ENCODE data around the gene TMEM165.

DNA sequence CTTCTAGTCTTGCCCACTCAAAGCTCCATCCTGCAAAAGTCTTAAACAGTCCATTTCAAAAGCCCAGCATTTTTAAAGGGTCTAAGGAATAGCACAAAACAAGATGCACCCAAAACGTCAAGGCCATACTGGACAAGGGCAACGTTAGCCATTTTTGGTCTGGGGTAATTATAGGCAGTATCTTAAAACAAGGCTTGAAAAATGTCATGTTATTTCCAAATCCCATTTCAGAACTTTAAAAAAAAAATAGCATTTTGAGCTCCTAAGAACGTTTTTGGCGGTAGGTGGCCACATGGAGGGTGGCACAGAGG is 584 bp upstream of the TMEM165 start:
- TF ChIP-seq, protein P1, sequence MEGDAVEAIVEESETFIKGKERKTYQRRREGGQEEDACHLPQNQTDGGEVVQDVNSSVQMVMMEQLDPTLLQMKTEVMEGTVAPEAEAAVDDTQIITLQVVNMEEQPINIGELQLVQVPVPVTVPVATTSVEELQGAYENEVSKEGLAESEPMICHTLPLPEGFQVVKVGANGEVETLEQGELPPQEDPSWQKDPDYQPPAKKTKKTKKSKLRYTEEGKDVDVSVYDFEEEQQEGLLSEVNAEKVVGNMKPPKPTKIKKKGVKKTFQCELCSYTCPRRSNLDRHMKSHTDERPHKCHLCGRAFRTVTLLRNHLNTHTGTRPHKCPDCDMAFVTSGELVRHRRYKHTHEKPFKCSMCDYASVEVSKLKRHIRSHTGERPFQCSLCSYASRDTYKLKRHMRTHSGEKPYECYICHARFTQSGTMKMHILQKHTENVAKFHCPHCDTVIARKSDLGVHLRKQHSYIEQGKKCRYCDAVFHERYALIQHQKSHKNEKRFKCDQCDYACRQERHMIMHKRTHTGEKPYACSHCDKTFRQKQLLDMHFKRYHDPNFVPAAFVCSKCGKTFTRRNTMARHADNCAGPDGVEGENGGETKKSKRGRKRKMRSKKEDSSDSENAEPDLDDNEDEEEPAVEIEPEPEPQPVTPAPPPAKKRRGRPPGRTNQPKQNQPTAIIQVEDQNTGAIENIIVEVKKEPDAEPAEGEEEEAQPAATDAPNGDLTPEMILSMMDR (conservative IDR thresholded peaks at IDR 0.05; ENCODE audit: low read depth, low read length) = no peak
- TF ChIP-seq CHD1 (IDR thresholded peaks at IDR 0.05; ENCODE audit: low read depth, low read length) = no peak
- no peak for TF ChIP-seq POLR2A (IDR thresholded peaks at IDR 0.05; ENCODE audit: low read depth, low read length)
- no peak for TF ChIP-seq MAFK (IDR thresholded peaks at IDR 0.05; ENCODE audit: low read depth, low read length)
- TF ChIP-seq RAD21 (IDR thresholded peaks at IDR 0.05; ENCODE audit: low read length) = peak; percentile 17; the same call in 1 of the 2 replicates
- no peak for TF ChIP-seq RFX5 (IDR thresholded peaks at IDR 0.05; ENCODE audit: low read depth, low read length)
- no peak for TF ChIP-seq MXI1 (IDR thresholded peaks at IDR 0.05; ENCODE audit: borderline replicate concordance, low read depth, low read length)
- no peak for TF ChIP-seq BHLHE40 (IDR thresholded peaks at IDR 0.05; ENCODE audit: low read depth, low read length)
